Activated CD4-positive, CD25-positive, alpha-beta regulatory T cell (primary cell): ENCODE measurements around the gene MAP4K4.

ENCODE experiments used
- DNase-seq, 4 experiments: peaks; one replicate each; lab custom pipeline; 2025; lab: John Stamatoyannopoulos, UW

MAP4K4 gene

DNA sequence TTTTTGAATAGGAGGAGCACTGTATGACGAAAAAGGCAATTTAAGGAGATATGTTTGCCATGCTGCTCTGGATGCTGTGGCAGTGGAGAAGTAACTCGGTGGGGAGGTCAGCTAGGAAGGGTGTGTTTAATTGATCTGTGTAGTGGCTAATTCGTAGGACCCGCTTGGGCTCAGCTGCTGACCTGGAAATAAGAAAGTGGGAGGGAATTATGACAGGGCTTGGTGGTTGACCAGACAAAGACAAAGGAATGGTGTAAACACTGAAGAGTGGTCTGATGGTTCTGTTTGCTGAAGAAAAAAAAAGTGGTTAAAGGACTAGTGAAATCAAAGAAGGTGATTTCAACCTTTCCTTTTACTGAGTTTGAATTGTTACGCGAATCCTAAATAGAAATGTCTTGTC lies 146.0 kb downstream of the MAP4K4 start:
- no peak for DNase-seq

DNA sequence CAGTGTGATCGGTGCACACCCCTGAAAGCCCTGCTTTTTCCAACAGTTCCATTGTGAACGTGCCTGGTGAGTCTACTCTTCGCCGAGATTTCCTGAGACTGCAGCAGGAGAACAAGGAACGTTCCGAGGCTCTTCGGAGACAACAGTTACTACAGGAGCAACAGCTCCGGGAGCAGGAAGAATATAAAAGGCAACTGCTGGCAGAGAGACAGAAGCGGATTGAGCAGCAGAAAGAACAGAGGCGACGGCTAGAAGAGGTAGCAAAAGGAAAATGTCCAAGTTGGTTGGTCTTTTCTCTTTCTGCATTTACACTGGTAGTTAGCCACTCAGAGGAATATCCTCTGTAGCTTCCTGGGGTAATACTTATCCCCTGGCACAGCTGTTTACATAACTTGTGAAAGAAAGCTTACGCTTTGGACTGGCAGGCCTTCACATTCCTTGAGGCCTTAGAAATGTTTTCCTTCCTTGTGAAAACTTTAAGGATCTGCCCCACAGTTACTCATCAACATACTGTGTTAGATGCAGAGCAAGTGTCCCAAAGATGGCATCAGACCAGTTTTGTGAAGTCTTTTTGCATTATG lies 146.6 kb downstream of the MAP4K4 start:
- no peak for DNase-seq

DNA sequence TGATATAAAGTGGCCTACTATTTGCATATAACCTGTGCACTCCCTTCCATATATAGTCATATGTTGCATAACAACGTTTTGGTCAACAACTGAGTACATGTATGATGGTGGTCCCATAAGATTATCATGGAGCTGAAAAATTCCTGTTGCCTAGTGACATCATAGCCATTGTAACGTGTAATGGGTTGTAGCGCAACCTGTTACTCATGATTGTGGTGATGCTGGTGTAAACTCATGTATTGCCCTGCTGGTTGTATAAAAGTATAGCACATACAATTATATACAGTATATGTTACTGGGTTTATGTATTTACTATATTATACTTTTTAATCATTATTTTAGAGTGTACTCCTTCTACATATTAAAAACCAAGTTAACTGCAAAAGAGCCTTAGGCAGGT lies 149.5 kb downstream of the MAP4K4 start:
- DNase-seq, result no peak

DNA sequence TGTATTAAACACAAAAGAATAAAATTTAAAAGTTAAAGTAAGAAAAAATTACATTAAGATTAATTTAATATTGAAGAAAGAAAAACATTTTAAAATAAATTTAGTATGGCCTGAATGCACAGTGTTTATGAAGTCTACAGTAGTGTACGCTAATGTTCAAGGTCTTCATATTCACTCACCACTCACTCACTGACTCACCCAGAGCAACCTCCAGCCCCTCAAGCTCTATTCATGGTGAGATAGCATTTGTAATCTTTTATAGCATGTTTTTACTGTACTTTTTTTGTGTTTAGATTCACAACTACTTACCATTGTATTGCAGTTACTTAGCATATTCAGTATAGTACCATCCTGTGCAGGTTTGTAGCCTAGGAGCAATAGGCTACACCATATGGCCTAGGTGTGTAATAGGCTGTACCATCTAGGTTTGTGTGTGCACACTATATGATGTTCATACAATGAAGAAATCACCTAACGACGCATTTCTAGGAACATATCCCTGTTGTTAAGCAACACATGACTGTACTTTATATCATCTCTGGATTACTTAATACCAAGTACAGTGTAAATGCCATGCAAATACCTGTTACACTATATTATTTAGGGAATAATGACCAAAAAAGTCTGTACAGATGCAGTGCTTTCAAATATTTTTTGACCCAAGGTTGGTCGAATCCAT lies 150.3 kb downstream of the MAP4K4 start:
- no peak for DNase-seq

DNA sequence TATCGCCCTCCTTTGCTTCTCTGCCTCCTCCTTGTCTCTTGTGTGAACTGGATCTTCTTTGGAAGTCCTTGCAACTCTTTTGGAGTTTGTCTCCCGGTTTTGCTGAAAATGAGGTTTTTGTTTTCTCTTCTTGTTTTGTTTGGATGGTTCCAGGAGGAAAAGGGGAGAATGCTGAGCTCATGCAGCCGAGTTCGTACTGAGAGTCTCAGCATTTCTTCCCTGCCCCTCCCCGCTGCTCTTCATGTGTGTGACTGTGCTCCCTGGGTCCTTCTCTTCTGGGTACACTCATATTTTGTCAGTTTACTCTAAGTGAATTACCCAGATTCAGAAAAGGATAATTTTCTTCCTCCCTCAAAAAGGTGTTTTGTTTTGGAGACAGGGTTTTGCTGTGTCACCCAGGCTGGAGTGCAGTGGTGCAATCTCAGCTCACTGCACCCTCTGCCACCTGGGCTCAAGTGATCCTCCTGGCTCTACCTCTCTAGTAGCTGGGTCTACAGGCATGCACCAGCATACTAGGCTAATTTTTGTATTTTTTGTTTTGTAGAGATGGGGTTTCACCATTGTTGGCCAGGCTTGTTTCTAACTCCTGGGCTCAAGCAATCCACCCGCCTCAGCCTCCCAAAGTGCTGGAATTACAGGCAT lies 151.4 kb downstream of the MAP4K4 start:
- no peak for DNase-seq

DNA sequence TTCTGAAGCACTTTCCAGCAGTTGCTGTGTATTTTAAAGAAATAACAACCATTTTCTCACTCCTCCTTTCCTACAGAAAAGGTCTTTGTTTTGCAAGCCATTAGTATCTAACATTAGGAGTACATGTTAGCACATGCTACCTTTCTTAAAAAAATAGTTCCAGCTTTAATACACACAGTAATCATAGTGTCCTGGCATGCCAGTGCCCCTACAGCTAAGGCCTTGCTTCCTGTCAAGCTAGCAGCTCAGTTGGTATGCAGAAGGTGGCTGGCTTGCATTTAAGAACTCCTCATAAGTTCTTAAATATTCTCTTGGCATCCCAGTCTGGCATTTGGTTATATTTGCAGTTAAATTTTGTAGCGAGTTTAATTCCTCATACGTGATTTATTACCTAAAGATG lies 152.9 kb downstream of the MAP4K4 start:
- DNase-seq, result no peak

DNA sequence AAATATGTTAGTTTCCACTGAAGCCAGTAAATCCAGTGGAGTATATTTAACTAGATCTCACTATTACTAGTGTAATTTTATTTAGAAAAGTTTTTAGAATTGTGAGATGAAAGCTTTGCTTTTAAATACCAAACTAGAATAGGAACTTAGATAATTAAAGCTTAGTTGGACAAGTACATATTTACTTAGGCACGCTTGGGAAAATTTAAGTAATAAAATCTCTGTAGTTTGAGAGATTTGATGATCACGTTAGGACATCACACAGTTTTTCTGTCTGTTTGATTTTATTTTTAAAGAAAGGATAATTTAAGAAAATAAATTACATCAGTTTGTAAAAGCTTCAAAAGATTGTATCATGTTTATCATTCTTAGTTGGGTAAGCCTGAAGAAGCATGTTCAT lies 153.5 kb downstream of the MAP4K4 start:
- DNase-seq, result no peak

DNA sequence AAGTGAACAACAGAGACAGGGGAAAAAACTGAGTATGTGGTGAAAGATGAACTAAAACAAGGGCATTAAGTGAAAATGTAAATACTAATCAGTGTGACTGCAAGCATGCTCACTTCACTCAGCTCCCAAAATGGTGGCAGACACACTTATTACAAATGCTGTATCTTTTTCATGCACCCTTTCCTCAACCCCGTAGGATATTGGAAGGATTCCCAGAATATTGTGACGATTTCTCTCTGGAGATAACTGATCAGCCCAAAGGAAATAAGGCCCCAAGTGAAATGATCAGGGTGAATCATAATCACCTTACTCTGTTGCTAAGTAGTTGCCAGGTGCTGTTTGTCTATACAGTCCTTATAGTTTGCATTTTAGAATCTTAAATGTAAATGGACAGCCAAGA lies 155.3 kb downstream of the MAP4K4 start:
- DNase-seq, result no peak

DNA sequence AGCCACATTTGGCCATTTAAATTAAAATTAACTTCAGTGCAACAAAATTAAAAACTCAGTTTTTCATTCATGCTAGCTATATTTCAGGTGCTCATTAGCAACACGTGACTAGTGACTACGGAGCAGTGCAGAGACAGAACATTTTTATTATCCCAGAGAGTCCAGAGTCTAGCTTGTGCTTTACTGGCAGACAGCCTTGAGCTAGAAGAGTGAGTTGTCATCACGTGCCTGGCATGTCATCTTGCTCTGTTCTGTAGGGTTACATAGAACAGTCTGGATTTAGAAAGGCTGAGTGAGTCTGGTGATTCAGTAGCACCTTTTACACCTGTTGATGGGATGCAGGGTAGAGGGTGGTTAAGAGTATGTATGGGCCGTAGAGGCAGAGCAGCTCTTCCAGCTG lies 157.4 kb downstream of the MAP4K4 start:
- no peak for DNase-seq

DNA sequence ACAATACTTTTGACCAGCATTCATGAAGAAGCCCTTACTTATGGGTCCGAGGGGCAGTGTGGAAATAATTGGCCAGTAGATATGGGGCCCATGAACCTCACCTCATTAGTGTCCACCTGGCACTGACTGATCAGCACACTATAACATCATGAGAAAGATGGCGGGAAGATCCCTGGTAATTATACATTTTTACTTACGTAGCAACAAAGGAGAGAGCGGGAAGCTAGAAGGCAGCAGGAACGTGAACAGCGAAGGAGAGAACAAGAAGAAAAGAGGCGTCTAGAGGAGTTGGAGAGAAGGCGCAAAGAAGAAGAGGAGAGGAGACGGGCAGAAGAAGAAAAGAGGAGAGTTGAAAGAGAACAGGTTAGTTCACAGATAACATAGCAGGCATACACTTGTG lies 158.3 kb downstream of the MAP4K4 start:
- no peak for DNase-seq

DNA sequence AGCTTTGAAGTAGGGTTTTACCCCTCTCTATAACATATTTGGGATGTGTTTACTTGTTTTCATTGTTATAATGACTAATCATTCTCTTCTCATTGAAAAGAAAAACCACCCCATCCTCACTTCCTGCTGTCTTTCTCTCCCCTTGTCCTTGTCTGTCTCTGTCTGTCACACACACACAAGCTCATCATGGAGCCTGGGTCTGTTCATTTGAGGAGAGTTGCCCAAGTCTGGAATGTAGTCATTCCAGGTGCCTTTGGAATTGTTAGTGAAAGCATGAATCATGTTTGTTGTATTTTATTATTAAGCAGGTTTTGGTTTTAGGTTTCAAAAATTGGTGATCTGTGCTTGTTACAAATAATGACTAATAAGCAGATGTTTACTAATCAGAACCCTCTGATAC lies 160.7 kb downstream of the MAP4K4 start:
- no peak for DNase-seq

DNA sequence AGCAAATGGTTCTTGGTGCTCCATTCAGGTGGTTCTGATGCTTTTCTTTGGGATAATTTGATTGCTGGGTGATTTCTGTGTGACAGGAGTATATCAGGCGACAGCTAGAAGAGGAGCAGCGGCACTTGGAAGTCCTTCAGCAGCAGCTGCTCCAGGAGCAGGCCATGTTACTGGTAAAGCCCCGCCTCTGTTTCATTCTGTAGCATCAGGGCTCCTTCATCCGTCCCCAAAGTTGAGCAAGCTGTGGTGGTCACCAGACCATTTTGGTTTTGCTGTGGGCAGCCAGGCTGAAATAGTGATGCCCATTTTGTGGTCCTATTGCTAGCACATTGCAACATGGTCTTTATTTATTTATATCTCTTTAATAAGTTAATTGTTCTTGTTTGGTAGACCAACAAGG lies 161.4 kb downstream of the MAP4K4 start:
- no peak for DNase-seq

DNA sequence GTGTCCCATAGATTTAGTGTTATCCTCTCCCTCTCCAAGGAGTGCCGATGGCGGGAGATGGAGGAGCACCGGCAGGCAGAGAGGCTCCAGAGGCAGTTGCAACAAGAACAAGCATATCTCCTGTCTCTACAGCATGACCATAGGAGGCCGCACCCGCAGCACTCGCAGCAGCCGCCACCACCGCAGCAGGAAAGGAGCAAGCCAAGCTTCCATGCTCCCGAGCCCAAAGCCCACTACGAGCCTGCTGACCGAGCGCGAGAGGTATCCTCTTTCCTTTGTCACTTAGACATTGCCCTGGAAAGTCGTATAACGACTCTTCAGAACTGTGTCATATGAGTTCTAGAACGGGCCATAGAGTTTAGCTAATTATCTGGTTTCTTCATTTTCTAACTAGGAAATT lies 162.1 kb downstream of the MAP4K4 start:
- DNase-seq, result no peak

DNA sequence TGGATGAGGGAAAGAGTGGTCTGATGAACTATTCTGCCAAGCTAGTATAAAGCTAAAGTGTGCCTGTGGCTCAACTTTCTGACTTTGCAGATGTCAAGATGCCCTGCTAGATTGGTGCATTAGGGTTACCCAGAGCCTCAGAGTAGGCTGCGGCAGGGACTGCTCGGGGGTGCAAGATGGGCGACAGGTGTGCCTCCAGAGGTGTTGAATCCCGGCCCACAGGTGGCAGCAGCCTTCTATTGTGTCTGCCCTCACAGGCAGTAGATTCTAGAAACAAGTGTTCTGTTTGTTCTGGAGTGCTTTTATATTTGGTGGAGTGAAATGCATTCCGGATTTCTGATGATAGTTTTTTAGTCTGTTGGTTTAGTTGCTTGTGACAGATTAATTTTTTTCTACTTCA lies 162.7 kb downstream of the MAP4K4 start:
- DNase-seq, result no peak

DNA sequence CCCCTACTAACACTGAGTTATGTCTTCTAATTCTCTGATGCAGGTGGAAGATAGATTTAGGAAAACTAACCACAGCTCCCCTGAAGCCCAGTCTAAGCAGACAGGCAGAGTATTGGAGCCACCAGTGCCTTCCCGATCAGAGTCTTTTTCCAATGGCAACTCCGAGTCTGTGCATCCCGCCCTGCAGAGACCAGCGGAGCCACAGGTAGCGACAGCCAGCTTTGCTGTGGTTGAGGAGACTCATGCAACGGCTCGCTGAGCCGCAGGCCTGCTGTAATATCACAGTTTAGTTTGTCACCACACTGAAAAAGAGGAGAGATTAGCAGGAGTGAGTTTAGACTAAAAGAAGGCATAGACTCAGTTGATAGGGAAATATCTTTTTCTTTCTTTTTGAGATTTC lies 163.3 kb downstream of the MAP4K4 start:
- no peak for DNase-seq

DNA sequence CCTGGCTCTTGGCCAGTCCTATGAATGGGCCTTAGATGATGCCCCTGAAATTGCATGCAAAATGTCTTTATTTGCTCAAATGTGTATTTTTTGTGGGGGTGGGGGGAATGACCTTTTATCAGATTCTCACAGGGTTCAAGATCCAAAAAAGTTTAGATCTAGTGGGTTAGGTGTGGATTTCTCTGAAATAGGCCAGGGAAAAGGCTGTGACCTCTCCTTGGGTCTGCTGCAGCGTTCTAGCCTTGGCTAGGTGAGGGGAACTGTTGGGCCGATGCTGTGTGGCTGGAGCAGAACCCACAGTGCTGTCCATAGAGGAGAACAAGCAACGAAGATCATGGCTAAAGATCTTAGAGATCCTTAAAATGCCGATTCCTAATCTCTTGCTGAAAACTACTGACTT lies 163.9 kb downstream of the MAP4K4 start:
- DNase-seq, result no peak

DNA sequence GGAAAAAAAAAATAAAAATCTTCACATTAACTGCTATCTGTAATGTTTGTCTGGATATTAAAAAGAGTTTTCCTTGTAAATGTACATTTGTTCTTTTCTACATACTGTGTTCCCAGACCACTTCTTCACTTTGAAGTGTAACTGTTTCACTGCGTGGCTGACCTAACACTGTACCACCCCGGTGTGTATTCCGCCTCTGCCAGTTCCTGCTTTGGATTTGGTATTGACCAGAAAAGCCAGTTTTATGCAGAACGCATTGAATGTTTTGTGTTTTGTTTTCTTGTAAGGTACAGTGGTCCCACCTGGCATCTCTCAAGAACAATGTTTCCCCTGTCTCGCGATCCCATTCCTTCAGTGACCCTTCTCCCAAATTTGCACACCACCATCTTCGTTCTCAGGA lies 166.0 kb downstream of the MAP4K4 start:
- DNase-seq, result no peak

DNA sequence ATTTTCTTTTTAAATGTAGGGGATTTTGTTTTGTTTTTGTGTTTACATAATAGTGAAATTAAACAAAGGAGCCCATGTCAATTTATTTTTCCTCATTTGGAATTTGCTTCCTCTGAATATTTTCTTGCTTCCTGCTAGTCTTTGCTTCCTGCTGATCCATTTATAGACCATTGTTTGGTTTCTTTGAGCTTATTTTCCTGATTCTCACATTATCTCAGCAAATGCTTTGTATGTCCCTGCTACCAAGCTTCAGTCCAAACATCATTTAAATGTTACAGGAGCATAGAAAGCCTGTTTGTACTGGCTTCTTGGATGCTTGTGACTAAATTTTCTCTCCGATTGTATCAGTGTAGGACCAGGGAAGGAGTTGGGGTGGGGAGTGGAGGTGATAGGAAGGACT lies 166.9 kb downstream of the MAP4K4 start:
- DNase-seq, result no peak

DNA sequence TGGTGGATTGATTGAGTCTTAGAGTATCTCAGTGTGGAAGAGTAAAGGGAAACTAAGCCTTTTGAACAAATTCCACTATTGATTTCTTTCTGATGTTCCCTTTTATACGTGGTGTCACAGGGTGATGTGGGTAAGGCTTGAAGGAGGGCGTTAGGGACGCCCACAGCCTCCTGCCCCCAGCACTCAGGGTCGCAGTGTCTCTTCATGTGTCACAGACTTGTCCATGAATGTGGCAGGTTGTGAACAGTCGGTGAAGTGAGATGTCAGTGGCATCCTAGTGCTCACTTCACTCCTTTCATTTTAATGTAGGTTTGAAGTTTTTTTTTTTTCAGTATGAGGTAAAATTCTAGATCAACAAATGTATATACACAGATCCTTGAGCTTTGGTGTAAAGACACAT lies 171.0 kb downstream of the MAP4K4 start:
- no peak for DNase-seq

DNA sequence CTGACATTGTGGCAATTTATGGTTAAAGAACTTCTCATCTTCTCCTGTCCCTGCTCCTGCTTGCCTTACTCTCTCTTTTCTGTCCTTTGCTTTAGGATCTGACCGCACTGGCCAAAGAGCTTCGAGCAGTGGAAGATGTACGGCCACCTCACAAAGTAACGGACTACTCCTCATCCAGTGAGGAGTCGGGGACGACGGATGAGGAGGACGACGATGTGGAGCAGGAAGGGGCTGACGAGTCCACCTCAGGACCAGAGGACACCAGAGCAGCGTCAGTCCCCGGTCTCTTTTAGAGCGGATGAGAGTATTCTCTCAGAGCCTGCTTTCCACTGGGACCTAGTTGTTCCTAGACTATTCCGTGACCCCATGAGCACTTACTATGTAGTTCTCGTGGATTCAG lies 172.0 kb downstream of the MAP4K4 start:
- DNase-seq, result no peak

DNA sequence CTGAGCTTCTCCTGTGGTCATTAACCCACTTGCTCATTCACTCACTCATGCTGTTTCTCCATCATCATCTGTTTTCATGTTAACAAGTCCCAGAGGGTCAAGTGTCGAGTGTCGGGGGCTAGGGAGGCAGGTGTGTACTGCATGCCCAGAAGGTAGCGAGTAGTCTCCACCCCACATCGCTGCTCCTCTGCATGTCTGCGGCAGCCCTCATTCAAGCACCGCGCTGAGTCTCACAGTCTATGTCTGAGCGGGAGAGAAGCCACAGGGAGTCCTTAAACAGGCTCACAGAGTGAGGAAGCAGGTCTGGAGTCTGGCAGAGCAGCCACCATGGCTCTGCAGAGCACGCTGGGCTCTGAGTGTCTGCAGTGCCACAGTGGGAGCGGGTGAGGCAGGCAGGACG lies 172.9 kb downstream of the MAP4K4 start:
- DNase-seq, result no peak

DNA sequence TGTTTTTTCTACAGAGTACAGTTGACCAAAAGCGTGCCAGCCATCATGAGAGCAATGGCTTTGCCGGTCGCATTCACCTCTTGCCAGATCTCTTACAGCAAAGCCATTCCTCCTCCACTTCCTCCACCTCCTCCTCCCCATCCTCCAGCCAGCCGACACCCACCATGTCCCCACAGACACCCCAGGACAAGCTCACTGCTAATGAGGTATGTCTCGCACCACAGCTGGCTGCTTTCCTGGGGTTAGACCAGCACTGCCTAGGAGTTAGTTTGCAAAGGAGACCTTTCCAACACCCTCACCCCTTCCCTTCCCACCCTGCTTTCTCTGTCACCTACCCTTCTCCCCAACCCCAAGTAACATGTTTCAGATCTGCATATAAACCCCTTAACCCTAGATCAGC lies 174.0 kb downstream of the MAP4K4 start:
- no peak for DNase-seq

DNA sequence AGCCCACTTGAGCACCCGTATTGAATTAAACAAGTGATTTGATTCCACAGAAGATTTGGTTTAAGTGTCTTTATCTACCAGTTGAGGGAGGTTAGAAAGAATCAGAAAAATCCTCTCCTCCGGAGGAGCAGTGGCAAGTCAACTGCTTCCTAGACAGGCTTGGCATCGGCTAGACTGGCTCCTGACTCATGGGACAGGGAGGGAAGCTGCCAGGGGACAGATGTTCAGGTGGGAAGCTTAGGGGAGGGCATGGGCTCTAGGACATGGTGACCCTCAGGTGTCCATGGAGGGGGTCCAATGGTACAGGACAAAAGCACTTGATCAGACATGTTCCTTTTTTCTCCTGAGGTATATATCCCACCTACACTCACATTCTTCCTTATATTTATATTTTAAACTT lies 175.0 kb downstream of the MAP4K4 start:
- no peak for DNase-seq

DNA sequence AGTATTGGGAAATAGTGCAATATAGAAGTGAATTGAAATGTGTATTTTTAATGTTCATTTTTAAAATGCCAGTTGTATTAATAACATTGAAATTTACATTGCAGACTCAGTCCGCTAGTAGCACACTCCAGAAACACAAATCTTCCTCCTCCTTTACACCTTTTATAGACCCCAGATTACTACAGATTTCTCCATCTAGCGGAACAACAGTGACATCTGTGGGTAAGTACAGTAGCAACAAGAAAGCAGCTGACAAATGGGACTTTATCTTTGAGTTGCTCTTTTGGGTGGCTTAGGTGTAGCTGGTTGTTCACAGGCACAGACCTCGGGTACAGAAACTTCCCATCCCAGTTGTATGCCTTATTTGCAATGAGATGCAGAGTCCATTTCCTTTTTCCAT lies 176.0 kb downstream of the MAP4K4 start:
- DNase-seq, result no peak
